Activated naive CD4-positive, alpha-beta T cell (primary cell): ENCODE data around the gene RPS6KA2.

ENCODE experiments used
- DNase-seq, 4 experiments: peaks; one replicate each; lab custom pipeline; 2025; lab: John Stamatoyannopoulos, UW

RPS6KA2 gene

DNA sequence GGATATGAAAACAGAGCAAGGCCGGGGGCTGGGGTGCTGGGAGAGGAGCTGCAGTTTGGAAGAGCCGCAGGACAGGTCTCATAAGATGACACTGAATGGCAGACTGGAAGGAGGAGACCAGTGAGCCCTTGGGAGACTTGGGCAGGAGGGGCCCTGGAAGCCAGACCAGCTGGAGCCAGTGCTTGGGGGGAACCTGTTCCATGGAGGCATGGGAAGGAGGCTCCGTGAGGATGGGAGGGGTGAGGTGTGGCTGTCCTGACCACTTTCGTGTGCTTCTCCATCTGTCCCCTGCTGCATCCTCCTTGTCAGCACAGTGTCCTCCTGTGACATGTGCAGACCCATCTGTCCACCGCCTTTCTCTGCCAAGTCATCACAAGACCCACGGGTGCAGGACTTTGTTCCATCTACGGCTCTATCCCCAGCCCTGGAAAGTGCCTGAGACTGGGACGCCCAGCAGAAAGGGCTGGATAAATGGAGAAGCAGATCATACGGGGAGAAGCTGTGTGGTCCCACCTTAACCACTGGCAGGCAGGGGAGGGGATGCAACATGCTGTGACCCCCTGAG, 159.5 kb downstream of the RPS6KA2 start:
- DNase-seq: no peak

DNA sequence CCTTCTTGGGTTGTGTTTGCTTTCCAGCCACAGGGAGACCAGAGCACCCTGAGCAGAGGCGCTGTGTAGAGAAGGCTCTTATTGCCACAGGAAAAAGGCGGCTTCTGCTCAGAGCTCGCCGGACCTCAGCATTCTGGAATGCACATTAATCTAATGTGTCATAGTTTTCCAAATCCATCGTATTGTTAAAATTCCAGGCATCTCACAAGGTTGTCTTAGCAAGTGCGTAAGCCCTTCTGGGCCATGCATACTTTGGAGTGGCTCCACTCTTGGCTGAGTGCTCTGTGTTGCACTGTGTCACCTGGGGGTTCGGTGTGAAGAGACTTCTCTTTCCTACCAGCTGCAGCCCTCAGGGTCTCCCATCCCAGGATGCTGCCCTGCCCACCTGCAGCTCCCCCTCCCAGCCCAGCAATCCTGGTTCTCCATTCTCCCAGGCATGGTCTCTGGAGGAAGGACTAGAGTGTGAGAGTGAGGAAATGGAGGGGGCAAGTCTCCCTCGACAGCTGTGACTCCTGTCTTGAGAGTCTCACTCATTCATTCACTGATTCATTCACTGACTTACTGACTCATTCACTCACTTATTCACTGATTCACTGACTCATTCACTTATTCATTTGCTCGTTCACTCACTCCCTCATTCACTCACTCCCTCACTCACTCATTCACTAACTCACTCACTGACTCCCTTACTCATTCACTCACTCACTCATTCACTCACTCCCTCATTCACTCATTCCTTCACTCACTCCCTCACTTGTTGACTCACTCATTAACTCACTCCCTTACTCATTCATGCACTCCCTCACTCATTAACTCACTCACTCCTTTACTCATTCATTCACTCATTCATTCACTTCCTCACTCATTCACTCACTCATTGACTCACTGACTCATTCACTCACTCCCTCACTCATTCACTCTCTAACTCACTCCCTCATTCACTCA, 160.6 kb downstream of the RPS6KA2 start:
- DNase-seq: no peak

DNA sequence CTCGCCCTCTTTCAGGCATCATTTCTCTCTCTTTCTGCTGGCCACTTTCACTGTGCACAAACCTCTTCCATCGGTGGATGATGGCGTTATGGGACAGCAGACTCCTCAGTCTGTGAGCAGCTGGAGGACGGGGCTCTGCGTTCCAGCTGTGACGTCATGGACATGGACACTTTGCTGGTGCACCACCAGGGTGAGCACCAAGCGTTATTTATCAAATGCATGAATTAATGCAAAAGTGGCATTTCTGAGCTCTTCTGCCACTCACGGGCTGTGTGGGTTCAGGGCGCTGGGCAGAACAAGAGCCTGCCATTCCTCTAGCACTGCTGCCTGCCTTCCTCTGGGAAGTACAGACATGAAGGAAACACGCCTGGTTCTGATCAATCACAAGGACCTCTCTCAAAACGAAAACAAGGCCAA, 161.4 kb downstream of the RPS6KA2 start:
- DNase-seq: no peak

DNA sequence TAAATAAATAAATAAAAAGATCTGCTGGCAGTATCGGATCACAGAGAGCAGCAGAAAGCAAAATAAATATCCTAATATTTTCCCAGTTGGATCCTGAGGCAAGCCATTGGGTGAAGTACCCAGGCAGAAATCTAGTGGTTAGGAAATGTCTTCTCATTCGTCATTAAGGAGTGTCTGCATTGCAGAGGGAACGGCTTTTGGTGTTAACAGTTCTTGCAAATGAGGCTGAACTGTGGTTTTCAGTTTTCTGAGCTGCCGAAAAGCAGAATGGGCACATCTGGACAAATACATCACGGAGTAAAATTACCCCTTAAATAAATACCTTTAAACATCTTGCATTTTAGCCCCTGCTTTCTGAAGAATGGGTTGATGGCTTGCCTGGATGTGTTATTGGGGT, 162.1 kb downstream of the RPS6KA2 start:
- DNase-seq: no peak

DNA sequence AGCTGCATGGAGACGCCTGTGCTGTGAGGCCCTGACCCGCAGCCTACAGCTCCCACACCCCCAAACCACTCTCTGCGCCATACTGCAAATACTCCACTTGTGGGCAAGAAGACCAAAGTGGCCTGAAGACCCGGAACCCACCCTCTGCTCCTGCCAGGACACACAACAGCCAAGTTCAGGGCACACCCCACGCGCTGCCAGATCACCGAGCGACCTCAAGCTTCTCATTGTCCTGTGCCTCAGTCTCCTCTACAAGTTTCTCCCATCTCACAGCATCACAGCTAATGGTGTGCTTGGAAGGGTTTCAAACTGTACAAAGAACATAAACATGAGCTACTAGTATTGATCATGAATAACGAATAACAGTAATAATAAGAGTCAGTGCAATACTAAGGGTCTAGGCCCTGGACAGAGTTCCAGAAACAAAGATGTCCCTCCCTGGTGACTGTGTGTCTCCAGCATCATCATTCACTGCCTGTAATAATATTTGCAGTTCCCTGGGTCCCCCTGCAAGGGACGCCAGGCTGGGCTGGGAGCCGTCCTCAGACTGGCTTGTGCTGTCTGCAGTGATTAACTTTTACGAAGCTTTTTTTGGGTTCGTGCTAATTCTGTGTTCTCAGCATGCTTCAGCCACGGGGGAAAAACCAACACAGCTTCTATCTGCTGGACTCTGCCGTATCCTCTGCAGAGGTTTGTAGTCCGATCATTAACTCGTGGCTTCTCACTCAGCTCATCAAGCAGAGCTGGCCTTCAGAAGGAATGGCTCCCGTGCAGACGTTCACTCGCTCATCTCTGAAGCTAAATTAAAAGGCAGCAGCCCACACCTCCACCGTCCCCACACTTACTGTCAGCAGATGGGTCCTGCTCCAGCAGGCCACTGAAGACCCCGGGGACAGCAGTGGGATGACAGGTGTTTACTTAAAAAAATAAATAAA, 162.7 kb downstream of the RPS6KA2 start:
- no peak for DNase-seq

DNA sequence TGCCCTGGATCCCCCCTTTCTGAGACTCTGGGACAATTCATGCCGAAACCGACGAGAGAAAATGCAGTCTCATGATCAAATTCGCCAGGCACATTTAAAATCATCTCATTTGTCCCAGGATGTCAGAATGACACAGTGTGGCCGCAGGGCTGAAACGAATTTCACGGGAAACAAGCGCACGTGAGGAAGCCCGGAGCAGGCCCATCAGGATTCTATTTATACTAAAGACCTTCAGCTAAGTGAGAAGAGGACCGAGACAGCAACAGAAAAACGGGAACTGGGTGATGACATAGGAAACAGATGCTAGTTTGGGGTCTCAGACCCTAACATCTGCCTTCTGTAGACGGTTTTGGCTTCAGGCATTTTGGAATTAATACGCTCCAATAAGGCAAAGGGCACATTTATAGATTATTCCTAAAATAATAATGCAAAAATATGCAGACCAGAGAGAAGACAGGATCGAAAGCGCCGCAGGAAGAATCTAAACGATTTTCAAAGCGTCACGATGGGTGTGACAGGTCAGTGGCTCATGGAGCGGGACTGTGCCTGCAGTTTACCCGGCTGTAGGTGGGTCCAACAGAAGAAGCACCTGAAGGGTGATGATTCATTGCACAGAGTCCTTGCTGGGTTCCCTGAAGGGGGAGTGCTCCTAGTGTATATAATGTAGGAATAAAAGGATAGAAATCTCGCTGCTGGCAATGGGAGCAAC, 163.5 kb downstream of the RPS6KA2 start:
- no peak for DNase-seq

DNA sequence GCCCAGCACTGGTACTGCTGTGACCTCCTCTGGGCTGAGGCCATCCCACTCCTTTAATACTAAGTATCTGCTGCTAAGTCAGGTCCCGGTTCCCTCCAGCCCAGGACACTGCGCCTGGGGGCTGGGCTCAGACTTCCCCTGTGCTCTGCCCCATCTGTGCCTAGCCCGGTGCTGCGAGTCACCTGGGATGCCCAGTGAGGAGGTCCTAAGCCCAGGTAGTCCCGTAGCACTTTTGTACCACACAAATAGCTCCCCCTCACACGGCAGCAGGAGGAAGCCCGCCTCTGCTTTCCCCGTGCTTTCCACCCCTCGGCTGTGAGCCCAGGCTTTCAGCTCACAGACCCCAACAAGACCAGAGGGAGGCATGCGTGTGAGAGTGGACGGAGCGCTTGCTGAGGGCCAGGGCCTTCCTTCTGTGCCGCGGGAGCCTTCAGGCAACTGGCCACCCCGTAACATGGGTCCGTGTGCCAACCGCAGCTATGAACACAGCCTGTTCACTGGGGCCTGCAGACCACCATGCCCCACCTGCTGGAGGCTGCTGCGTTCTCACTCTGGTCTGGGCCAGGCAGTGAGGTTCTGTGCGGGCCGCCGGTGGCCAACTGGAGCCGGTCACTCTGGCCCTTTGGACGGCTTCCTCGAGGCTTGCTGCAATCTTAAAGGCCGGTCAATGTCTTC, 164.5 kb downstream of the RPS6KA2 start:
- DNase-seq: no peak

DNA sequence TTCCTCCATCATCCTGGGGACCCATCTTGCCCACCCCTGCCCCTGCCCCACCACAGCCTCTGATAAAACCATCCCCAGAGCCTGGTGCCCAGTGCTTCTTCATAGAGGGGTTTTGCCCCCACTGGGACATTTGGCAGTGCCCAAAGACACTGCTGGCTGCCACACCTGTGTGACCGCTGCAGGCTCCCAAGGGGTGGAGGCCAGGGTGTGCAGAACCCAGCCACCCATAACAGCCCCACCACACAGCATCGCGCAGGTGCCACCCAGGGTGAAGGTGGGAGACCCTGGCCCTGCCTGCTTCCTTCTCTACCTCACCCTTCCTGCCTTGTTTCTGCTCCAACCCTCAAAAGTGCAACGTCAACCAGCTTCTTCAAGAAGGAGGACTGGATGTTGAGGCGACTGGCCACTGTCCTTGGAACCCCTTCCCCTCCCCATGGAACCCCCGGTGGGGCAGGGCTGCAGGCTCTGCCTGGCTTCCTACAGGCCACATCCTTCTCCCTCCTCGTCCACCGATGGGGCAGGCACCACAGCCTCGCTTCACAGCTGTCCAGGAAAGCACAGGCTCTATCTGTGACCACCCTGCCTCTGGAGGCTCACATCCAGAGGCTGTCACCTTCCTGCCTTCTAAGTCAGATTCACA, 165.1 kb downstream of the RPS6KA2 start:
- no peak for DNase-seq

DNA sequence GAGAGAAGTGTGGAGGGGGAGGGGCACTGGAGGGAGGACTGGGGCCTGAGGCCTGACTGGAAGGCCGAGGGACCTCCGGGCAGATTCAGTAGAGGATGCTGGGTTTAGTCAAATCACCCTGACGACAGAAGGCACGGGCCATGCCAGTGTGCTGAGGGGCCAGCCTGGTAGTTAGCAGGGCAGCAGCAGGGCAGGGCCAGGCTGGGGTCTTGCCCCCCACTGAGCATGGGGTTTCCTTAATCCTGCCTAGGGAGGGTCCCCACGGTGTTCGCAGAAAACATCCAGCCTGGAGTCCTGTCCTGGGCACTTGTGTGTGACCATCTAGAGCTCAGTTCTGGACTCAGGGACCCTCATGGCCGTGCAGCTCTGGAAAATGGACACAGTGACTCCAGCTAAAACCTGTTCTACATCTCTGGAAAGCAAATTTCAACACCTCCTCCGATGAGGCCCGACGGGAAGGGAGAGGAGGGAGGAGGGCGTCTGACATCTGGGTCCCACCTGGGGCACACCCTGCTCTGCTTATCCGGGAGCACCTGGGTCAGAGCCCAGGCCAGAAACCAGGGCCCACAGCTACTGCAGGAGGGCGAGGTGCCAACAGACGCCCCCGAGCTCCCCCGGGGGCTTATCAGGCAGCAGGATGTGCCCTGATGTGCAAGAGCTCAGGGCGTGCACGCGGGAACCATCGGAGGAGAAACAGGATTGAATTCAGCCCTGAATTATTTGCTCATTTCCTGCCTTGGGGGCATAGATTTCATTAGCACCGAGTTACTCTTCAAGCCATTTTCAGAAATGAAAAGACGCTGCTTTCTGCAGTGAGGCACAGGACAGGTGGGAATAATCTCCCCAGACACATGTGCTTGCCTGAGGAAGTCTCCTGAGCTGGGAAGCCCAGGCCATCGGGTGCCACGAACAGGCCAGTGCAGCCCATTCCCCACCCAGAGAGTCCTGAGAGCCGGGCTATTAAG, 166.3 kb downstream of the RPS6KA2 start:
- no peak for DNase-seq

DNA sequence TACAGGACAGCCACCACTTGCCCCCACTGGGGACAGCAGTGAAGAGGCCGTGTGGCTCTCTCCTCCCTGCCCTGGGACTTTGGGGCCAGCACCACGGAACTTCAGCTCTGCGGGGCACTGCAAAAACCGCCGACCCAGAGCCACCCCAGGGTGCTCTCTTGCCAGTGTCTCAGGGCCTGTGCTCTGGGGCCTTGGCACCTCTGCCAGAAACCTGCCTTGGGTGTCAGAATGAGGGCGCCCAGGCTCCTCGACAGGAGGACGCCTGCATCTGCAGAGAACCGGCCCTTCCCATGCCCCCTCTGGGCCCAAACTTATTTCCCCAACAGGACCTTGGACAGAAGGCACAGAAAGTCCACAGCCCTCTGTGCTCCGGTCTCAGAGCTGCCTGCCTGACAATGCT, 167.1 kb downstream of the RPS6KA2 start:
- DNase-seq: no peak

DNA sequence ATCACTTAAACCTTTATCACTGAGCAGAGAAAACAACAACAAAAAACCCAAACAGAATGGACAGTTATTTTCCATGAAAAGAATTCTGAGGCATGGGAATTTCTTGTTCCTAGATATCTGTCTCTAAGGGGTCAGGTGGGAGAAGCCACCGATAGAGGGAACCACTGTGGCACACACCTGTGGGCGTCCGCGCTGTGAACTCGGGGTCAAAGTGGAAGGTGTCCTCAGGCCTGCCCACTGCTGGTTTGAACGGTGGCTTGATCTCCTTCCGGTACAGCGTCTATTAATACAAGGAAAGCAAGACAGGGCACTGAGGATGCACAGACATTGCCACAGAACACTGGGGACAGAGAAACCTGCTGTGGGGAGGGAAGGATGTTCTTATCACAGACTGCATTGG, 167.8 kb downstream of the RPS6KA2 start:
- DNase-seq: no peak

DNA sequence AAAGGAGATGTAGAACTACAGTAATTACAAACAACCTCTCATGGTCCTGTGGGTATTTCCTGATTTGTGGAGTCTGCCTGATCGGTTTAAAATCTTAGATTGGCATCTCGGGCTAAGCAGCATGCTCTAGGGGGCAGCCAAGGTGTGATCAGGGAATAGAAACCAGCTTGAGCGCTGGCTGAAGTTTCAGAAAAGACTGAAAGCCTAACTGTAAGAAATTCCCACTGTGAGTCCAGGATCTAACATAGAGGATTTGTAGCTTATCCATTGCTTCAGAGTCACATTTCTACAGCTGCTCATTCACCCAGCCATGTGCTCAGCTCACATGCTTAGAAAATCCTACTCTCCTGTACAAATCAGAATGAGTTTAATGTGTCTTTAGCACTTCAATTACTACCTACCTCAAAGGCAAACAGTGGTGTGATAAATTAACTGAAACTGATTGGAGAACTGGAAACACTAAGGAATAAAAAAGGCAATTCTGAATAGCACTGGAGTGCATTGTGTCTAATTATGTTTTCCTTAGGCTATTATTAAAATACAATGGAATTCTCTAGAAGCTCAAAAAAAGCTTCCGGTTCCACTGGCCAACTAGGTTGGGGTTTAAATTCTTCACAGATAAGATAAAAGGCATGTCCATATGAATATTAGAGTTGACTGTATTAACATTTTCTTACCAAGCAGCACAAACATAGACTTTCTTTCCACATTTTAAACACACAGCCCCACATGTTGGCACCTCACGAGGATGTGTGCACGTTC, 170.5 kb downstream of the RPS6KA2 start:
- DNase-seq: no peak

DNA sequence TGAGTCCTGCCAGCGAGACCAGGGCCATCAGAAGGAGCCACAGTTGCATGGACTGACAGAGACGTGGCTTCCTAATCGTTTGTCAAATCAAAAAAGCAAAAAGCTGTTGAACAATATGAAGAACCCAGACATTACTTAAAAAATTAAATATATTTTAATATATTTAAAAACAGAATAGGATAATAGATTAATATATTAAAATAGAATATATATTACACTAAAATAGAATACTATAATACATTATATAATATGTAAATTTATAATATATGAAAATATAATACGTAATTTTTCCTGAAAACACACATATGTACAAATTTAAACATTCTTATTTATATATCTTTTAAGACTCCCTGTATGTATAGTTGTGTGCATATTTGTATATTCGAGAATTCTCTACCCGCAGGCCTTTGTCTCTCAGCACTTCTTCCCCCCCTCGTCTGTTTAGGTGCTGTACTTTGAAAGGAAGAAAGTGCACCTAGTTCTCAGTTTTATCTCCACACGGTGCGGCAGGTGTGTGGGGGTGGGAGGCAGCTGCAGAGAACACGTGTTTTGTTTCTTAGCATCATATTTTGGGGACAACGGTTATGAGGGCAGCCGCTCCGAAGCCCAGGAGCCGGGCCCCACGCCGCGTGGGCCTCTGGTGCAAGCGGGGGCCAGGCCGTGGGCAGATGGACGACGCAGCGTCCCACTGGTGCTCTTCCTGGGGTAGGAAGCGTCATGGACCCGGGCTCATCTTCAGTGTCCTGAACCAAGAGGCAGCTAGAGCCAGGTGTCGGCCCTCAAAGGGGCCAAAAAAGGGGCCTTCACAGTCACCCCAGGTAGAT, 172.1 kb downstream of the RPS6KA2 start:
- DNase-seq: no peak

DNA sequence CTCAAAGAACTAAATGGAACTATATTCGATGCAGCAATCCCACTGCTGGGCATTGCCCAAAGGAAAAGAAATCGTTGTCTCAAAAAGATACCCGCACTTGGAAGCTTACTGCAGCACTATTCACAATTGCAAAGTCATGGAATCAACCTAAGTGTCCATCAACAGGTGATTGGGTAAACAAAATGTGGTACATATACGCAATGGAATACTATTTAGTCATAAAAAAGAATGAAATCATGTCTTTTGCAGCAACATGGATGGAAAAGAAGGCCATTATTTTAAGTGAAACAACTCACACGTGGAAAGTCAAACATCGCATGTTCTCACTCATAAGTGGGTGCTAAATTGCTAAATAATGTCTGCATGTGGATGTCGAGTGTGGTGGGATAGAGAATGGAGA, 173.4 kb downstream of the RPS6KA2 start:
- DNase-seq: no peak

DNA sequence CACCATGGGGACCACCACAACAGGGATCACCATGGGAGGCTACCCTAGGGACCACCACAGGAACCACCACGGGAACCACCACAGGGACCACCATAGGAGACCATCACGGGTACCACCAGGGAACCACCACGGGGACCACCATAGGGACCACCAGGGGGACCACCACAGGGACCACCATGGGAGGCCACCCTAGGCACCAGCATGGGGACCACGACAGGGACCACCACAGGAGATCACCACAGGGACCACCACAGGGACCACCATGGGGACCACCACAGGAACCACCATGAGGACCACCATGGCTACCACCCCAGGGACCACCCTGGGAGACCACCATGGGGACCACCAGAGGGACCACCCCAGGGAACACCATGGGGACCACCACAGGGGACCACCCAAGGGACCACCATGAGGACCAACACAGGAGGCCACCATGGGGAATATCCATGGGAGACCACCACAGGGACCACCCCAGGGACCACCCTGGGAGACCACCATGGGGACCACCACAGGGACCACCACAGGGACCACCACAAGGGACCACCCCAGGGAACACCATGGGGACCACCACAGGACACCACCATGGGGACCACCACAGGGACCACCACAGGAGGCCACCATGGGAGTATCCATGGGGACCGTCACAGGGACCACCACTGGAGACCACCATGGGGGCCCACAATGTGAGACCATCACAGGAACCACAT, 176.7 kb downstream of the RPS6KA2 start:
- DNase-seq: no peak

DNA sequence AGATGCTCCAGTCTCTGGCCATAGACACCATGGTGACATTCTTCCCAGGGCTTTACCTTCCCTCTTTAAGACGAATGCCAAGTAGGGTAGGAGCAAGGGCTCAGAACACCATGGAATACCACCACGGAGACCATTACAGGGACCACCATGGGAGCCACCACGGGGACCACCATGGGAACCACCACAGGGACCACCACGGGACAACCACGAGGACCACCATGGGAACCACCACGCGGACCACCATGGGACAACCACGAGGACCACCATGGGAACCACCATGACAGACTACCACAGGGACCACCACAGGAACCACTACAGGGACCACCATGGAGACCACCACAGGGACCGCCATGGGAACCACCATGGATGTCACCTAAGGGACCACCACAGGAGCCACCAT, 177.4 kb downstream of the RPS6KA2 start:
- DNase-seq: no peak

DNA sequence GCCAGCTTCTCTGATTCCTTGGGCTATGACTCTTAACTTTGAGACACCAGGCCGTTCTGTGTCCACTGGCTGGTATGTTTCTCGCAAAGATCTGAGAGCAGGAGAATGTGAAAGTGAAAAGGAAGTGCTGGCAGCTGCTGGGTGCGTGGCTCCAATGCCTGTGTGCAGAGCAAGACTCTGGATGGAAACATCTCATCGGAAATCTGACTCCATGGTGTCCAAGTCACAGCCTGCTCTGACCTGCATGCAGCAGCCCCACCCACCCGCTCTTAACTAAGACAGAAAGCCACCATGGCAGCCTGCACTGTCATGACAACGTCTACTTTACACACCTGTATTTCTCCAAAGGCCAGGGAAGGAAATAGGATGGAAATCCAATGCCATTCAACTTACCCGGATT, 178.0 kb downstream of the RPS6KA2 start:
- no peak for DNase-seq
